ENCODE results near the gene ENOX1. TPM values are rescaled to one million over a fixed set of nuclear protein-coding genes. Genes with fewer than 3 reads are reported as not detected.

The ENOX1 gene
- total and polyA plus RNA-seq, 2 of the 8 experiments (the other 6 are each of a cell fraction or from before 2014, with no cell fraction given) = 0.23 to 0.37 TPM

DNA sequence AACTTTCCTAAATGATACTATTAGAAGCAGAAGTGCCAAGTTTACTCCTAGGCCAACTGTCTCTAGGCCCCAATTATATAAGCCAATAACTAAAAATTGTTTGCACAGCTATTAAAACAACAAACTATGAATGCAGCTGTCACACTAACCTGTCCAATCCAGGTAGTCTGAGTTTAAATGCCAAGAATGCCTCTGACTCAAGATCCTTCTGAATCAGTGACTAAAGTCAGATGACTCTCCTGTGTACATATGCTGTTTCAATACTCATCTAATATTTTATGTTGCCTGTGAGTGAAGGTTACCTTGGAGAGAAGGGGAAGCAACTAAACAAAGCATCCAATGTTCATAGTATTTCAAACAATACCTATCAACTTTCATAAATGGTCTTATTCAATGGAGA is 257.0 kb downstream of the ENOX1 start:
- H3K56ac ChIP-seq (replicated peaks; ENCODE audit: insufficient read length, low read depth, low read length) = no peak overlapping the region
- H2BK120ac ChIP-seq (replicated peaks; ENCODE audit: low read depth, low read length) = no peak overlapping the region
- H2BK12ac ChIP-seq (ENCODE audit: low read depth, low read length) = no peak overlapping the region
- H3K4ac ChIP-seq (replicated peaks; ENCODE audit: insufficient read length, low read depth, low read length) = no peak overlapping the region
- no peak overlapping the region for H4K8ac ChIP-seq (ENCODE audit: extremely low read depth, insufficient read depth, low read length)
- no peaks in the 10 kb centered on the region for H3K79me2 ChIP-seq (ENCODE audit: control insufficient read depth in 1 of 2, insufficient read depth in 2 of 2, low read length in 2 of 2)
- H3K18ac ChIP-seq (ENCODE audit: extremely low read depth, low read length) = no peak overlapping the region
- no peak overlapping the region for H2BK5ac ChIP-seq (ENCODE audit: low read depth, low read length)
- H3K27me3 ChIP-seq (replicated peaks in 1 of 4; ENCODE audit: control insufficient read depth in 3 of 4, extremely low read depth in 1 of 4, insufficient read depth in 3 of 4, low read length in 3 of 4) = no peaks in the 10 kb centered on the region
- H3K27ac ChIP-seq (ENCODE audit: low read depth, low read length) = no peak overlapping the region
- no peaks in the 10 kb centered on the region for H4K20me1 ChIP-seq (replicated peaks in 1 of 2; ENCODE audit: control insufficient read depth in 1 of 2, insufficient read depth in 2 of 2, low read length in 2 of 2)
- no peaks in the 10 kb centered on the region for H3K79me1 ChIP-seq (ENCODE audit: low read depth, low read length)
- no peak overlapping the region for H3K14ac ChIP-seq (ENCODE audit: insufficient read length)
- no peak for DNase-seq (ENCODE audit: low read depth in 1 of 2, low spot score in 2 of 2)
- H4K91ac ChIP-seq (replicated peaks; ENCODE audit: insufficient read length, low read length) = no peak overlapping the region
- no peaks in the 10 kb centered on the region for H3K4me1 ChIP-seq (replicated peaks in 1 of 4; ENCODE audit: control insufficient read depth in 3 of 4, insufficient read depth in 4 of 4, low read length in 3 of 4)
- TF ChIP-seq FOSL1 (IDR thresholded peaks at IDR 0.05; ENCODE audit: insufficient read depth, low read depth, low read length) = no peak
- no peak for TF ChIP-seq SIRT6 (IDR thresholded peaks at IDR 0.05; ENCODE audit: low read length)
- TF ChIP-seq E2F6 (IDR thresholded peaks at IDR 0.05) = no peak
- no peak for TF ChIP-seq YY1 (IDR thresholded peaks at IDR 0.05; ENCODE audit: low read depth, low read length)
- TF ChIP-seq BRCA1 (IDR thresholded peaks at IDR 0.05; ENCODE audit: low read depth, low read length) = no peak
- no peak for TF ChIP-seq PHF8 (conservative IDR thresholded peaks at IDR 0.05; ENCODE audit: low read depth, low read length)
- H3K23me2 ChIP-seq (ENCODE audit: low read depth, low read length) = no peaks in the 10 kb centered on the region
- no peak overlapping the region for H3K9ac ChIP-seq (replicated peaks in 1 of 4; ENCODE audit: extremely low read depth in 1 of 4, low read depth in 3 of 4, low read length in 3 of 4)
- no peak for FAIRE-seq
- H3K36me3 ChIP-seq (ENCODE audit: control insufficient read depth in 2 of 4, insufficient read depth in 4 of 4, low read length in 3 of 4) = no peaks in the 10 kb centered on the region
- no peak overlapping the region for H2BK20ac ChIP-seq (ENCODE audit: low read length)
- no peak overlapping the region for H2AFZ ChIP-seq (ENCODE audit: low read length)
- H2AK5ac ChIP-seq (ENCODE audit: low read depth, low read length) = no peak overlapping the region
- no peaks in the 10 kb centered on the region for H3K9me3 ChIP-seq (ENCODE audit: insufficient read depth in 2 of 2, low read depth in 1 of 2, low read length in 1 of 2)
- ChIA-PET POLR2A (ENCODE audit: partially characterized antibody) (no interaction called here), CTCF (ENCODE audit: partially characterized antibody) (no interaction called here)
- no peak overlapping the region for H4K5ac ChIP-seq (ENCODE audit: insufficient read length, low read depth, low read length)
- H2BK15ac ChIP-seq (ENCODE audit: low read length) = no peak overlapping the region
- H3K4me2 ChIP-seq (ENCODE audit: insufficient read depth in 1 of 2, low read depth in 2 of 2, low read length in 2 of 2) = no peak overlapping the region
- H3K4me3 ChIP-seq (ENCODE audit: extremely low read depth in 1 of 4, insufficient read depth in 2 of 4, low read depth in 3 of 4, low read length in 4 of 4) = no peak overlapping the region
- H3K23ac ChIP-seq (ENCODE audit: insufficient read length) = no peak overlapping the region

All from H1 (cell line).